HepG2 (cell line): ENCODE measurements around the gene ZNF627. TPM values are rescaled to one million over a fixed set of nuclear protein-coding genes. Genes with fewer than 3 reads are reported as not detected.
A peak's percentile ranks its signal among the peaks of the same experiment; 100 is the strongest.

Experiments used
- AGO1 ChIP-seq: fragments of 200-400 bp; formaldehyde crosslinking; IDR thresholded peaks from 2 replicates; pipeline ENCODE4 v1.6.1; 2017; ENCODE audit warnings: mild to moderate bottlenecking, low read depth, low read length, moderate library complexity; ENCODE audit not compliant: poor library complexity, severe bottlenecking
- CREM ChIP-seq, 2 experiments: sonication (generic) in 1 of 2; formaldehyde crosslinking in 1 of 2; IDR thresholded peaks; 2 replicates each; pipeline versions ENCODE4 v1.4.0 to v1.6.1; 2016 to 2020; ENCODE audit warnings: antibody characterized with exemption in 1 of 2, mild to moderate bottlenecking in 1 of 2, missing genetic modification reagents in 1 of 2
- HMG20B ChIP-seq: conservative IDR thresholded peaks from 2 replicates; pipeline ENCODE4 v1.6.1; 2016; ENCODE audit warnings: missing genetic modification reagents, missing compliant biosample characterization
- JDP2 ChIP-seq: sonication (generic); formaldehyde crosslinking; IDR thresholded peaks from 2 replicates; pipeline ENCODE4 v1.8.1; 2022; ENCODE audit warnings: missing genetic modification reagents, borderline replicate concordance
- KLF6 ChIP-seq: IDR thresholded peaks from 2 replicates; pipeline ENCODE4 v1.8.0; 2016; ENCODE audit warnings: missing biosample characterization, missing genetic modification reagents
- MTA3 ChIP-seq: sonication (generic); formaldehyde crosslinking; IDR thresholded peaks from 2 replicates; pipeline ENCODE4 v1.4.0; 2020; ENCODE audit warnings: missing genetic modification reagents
- NBN ChIP-seq: fragments of 450-650 bp; conservative IDR thresholded peaks from 2 replicates; pipeline ENCODE4 v1.6.1; 2017
- NFKB2 ChIP-seq: sonication (generic); formaldehyde crosslinking; IDR thresholded peaks from 2 replicates; pipeline ENCODE4 v1.4.0; 2020; ENCODE audit warnings: missing genetic modification reagents, borderline replicate concordance
- NPAS2 ChIP-seq: sonication (generic); formaldehyde crosslinking; IDR thresholded peaks from 2 replicates; pipeline ENCODE4 v1.8.0; 2022; ENCODE audit warnings: mild to moderate bottlenecking, missing genetic modification reagents, borderline replicate concordance
- PAX8 ChIP-seq: sonication (generic); formaldehyde crosslinking; IDR thresholded peaks from 2 replicates; pipeline ENCODE4 v1.8.0; 2022; ENCODE audit warnings: mild to moderate bottlenecking, missing genetic modification reagents, borderline replicate concordance
- PRPF4 ChIP-seq: fragments of 200-400 bp; formaldehyde crosslinking; IDR thresholded peaks from 2 replicates; pipeline ENCODE4 v1.6.1; 2016; ENCODE audit warnings: low read length, low read depth; ENCODE audit not compliant: poor library complexity, severe bottlenecking
- RFXAP ChIP-seq: sonication (generic); formaldehyde crosslinking; IDR thresholded peaks from 2 replicates; pipeline ENCODE4 v1.4.0; 2020; ENCODE audit warnings: missing genetic modification reagents, borderline replicate concordance
- TFDP2 ChIP-seq: sonication (generic); formaldehyde crosslinking; IDR thresholded peaks from 2 replicates; pipeline ENCODE4 v1.4.0; 2020; ENCODE audit warnings: missing genetic modification reagents
- ZNF558 ChIP-seq: sonication (generic); formaldehyde crosslinking; IDR thresholded peaks from 2 replicates; pipeline ENCODE4 v1.9.0; 2022; ENCODE audit warnings: mild to moderate bottlenecking, missing genetic modification reagents, borderline replicate concordance
- ZNF629 ChIP-seq: sonication (generic); formaldehyde crosslinking; conservative IDR thresholded peaks from 2 replicates; pipeline ENCODE4 v1.5.0; 2020; ENCODE audit warnings: missing genetic modification reagents
- ZNF773 ChIP-seq: sonication (generic); formaldehyde crosslinking; IDR thresholded peaks from 2 replicates; pipeline ENCODE4 v1.4.0; 2020; ENCODE audit warnings: missing genetic modification reagents, borderline replicate concordance
- polyA plus RNA-seq, 8 experiments: library from polyadenylated mRNA; depleted of rRNA in 3 of 8; stranded (reverse) in 7 of 8; unstranded in 1 of 8; fragments of >200 nt; fragmentation: Illumina TruSeq in 4 of 8; extraction: Trizol in 4 of 8; gene quantifications; 2 replicates each; pipeline versions ENCODE4 v1.2.1 to v1.2.3, GENCODE V29; 2011 to 2016; ENCODE audit warnings: low read depth in 4 of 8, missing spikeins in 1 of 8, mixed read lengths in 1 of 8; ENCODE audit not compliant: insufficient read depth in 1 of 8
- total RNA-seq, 5 experiments: library from RNA; depleted of rRNA; stranded (reverse); fragments of >200 nt; fragmentation: Illumina TruSeq; extraction: Trizol; gene quantifications; 2 replicates each; pipeline ENCODE4 v1.2.3, GENCODE V29; 2016; ENCODE audit warnings: low read depth in 1 of 5
- TF ChIP-seq, protein P1 (sequence below): sonication (generic); formaldehyde crosslinking; IDR thresholded peaks from 2 replicates; pipeline ENCODE4 v1.4.0; 2020; ENCODE audit warnings: missing genetic modification reagents, borderline replicate concordance
- TF ChIP-seq, protein P2 (sequence below): sonication (generic); IDR thresholded peaks from 2 replicates; pipeline ENCODE4 v1.6.1; 2016; ENCODE audit warnings: low read depth, borderline replicate concordance
- TF ChIP-seq, protein P3 (sequence below): sonication (generic); formaldehyde crosslinking; IDR thresholded peaks from 2 replicates; pipeline ENCODE4 v1.4.0; 2020; ENCODE audit warnings: mild to moderate bottlenecking, missing genetic modification reagents
- TF ChIP-seq, protein P4 (sequence below): sonication (generic); formaldehyde crosslinking; IDR thresholded peaks from 2 replicates; pipeline ENCODE4 v1.9.0; 2021; ENCODE audit warnings: missing genetic modification reagents, borderline replicate concordance

ZNF627 gene
- total and polyA plus RNA-seq, 2 of the 13 experiments (the other 11 are each of a cell fraction or from before 2014, with no cell fraction given), result 4.2 to 12.7 TPM

DNA sequence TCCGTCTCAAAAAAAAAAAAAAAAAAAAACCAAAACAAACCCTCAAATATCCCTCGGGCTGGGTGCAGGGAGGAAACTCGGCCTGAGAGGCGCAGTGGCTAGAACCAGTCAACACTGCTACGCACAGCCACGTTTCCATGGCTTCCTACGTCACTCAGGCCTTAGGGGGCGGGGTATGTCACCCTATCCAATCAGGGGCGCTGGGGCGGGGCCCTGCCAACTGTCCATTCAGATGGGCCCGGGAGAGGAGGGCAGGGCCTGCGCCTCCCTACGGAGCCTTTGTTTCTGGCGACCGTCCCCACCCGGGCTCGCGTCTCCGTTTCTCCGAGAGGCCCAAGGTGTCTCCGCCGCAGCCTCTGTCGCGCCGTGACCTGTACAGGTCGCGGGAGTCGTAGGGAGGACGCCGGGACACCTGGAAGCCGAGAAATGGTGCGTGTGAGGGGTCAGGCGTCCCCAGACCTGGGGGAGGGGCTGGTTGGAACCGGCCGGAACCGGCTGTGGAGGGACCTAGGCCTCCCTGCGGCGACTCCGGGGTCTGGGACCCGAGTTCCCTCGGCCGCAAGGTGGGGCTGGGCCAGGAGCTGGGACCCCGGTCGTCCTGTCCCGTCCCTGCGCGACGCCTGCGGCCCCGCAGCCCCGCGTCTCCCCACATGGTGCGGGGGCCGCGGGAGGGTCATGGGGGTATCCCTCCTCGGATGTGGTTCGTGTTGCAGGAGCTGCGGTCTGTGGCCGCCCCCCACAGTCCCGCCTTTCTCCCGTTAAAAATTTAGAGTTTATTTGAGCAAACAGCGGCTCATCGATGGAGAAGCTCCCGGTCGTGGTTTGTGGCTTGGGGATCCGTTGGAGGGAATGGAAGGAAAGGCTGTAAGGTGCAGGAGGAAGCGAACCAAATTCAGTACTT lies at the start of gene ZNF627 (continued):
- TF ChIP-seq MTA3 (CRISPR knock-in tag), result no peak
- TF ChIP-seq, protein P1, sequence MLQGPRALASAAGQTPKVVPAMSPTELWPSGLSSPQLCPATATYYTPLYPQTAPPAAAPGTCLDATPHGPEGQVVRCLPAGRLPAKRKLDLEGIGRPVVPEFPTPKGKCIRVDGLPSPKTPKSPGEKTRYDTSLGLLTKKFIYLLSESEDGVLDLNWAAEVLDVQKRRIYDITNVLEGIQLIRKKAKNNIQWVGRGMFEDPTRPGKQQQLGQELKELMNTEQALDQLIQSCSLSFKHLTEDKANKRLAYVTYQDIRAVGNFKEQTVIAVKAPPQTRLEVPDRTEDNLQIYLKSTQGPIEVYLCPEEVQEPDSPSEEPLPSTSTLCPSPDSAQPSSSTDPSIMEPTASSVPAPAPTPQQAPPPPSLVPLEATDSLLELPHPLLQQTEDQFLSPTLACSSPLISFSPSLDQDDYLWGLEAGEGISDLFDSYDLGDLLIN (CRISPR knock-in tag), result no peak; the same call in 1 of the 2 replicates
- no peak for TF ChIP-seq PRPF4
- no peak for TF ChIP-seq TFDP2
- peak; percentile 87; the same call in 1 of the 2 replicates for TF ChIP-seq NFKB2 (CRISPR knock-in tag)
- TF ChIP-seq NPAS2, result no peak
- peak; percentile 25 for TF ChIP-seq AGO1
- peak; percentile 41; the same call in 1 of the 2 replicates for TF ChIP-seq RFXAP (CRISPR knock-in tag)
- TF ChIP-seq ZNF629 (CRISPR knock-in tag), result 0 out of 2 replicates have a peak, but pooled peaks have one; percentile 26
- TF ChIP-seq, protein P2, sequence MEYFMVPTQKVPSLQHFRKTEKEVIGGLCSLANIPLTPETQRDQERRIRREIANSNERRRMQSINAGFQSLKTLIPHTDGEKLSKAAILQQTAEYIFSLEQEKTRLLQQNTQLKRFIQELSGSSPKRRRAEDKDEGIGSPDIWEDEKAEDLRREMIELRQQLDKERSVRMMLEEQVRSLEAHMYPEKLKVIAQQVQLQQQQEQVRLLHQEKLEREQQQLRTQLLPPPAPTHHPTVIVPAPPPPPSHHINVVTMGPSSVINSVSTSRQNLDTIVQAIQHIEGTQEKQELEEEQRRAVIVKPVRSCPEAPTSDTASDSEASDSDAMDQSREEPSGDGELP, result no peak
- TF ChIP-seq, protein P3, sequence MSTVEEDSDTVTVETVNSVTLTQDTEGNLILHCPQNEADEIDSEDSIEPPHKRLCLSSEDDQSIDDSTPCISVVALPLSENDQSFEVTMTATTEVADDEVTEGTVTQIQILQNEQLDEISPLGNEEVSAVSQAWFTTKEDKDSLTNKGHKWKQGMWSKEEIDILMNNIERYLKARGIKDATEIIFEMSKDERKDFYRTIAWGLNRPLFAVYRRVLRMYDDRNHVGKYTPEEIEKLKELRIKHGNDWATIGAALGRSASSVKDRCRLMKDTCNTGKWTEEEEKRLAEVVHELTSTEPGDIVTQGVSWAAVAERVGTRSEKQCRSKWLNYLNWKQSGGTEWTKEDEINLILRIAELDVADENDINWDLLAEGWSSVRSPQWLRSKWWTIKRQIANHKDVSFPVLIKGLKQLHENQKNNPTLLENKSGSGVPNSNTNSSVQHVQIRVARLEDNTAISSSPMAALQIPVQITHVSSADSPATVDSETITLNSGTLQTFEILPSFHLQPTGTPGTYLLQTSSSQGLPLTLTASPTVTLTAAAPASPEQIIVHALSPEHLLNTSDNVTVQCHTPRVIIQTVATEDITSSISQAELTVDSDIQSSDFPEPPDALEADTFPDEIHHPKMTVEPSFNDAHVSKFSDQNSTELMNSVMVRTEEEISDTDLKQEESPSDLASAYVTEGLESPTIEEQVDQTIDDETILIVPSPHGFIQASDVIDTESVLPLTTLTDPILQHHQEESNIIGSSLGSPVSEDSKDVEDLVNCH (CRISPR knock-in tag), result no peak
- TF ChIP-seq HMG20B (CRISPR knock-in tag), result 0 out of 2 replicates have a peak, but pooled peaks have one; percentile 21
- TF ChIP-seq NBN, result no peak
- TF ChIP-seq CREM (IDR thresholded peaks at IDR 0.05), result peak; percentile 83; the same call in 1 of the 2 replicates
- no peak for TF ChIP-seq CREM (CRISPR knock-in tag; IDR thresholded peaks at IDR 0.05)
- TF ChIP-seq, protein P4, sequence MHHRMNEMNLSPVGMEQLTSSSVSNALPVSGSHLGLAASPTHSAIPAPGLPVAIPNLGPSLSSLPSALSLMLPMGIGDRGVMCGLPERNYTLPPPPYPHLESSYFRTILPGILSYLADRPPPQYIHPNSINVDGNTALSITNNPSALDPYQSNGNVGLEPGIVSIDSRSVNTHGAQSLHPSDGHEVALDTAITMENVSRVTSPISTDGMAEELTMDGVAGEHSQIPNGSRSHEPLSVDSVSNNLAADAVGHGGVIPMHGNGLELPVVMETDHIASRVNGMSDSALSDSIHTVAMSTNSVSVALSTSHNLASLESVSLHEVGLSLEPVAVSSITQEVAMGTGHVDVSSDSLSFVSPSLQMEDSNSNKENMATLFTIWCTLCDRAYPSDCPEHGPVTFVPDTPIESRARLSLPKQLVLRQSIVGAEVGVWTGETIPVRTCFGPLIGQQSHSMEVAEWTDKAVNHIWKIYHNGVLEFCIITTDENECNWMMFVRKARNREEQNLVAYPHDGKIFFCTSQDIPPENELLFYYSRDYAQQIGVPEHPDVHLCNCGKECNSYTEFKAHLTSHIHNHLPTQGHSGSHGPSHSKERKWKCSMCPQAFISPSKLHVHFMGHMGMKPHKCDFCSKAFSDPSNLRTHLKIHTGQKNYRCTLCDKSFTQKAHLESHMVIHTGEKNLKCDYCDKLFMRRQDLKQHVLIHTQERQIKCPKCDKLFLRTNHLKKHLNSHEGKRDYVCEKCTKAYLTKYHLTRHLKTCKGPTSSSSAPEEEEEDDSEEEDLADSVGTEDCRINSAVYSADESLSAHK, result no peak
- TF ChIP-seq KLF6 (CRISPR knock-in tag), result peak; percentile 65; the same call in 1 of the 2 replicates
- TF ChIP-seq ZNF558 (CRISPR knock-in tag), result no peak; the same call in 1 of the 2 replicates
- TF ChIP-seq JDP2 (CRISPR knock-in tag), result no peak
- TF ChIP-seq ZNF773 (CRISPR knock-in tag), result no peak
- TF ChIP-seq PAX8 (CRISPR knock-in tag), result no peak; the same call in 1 of the 2 replicates
